ENCODE data around the gene SNX12. TPM values are rescaled to one million over a fixed set of nuclear protein-coding genes. Genes with fewer than 3 reads are reported as not detected.

Gene SNX12
- total RNA-seq, 1 experiment from 2014 or later = 48.4 TPM

GRCh38 chrX:71017396-71017939 lies 50.7 kb downstream of the SNX12 start:
- Histone ChIP-seq H3K36me3 (ENCODE audit: low read depth, low read length) (no peaks in the 10 kb centered on the region), H3K9me3 (ENCODE audit: low read length) (no peaks in the 10 kb centered on the region), H3K27ac (ENCODE audit: low read length) (no peak overlapping the region), H3K9ac (ENCODE audit: low read length) (no peak overlapping the region), H2AFZ (ENCODE audit: low read length) (no peak overlapping the region), H3K4me2 (ENCODE audit: low read length) (no peak overlapping the region), H3K79me2 (ENCODE audit: low read length) (no peaks in the 10 kb centered on the region), H3F3A (ENCODE audit: low read length, unreplicated experiment) (no peaks in the 10 kb centered on the region), H3K4me1 (ENCODE audit: insufficient read depth, low read length) (no peaks in the 10 kb centered on the region), H4K20me1 (ENCODE audit: low read length) (no peaks in the 10 kb centered on the region), H3K4me3 (ENCODE audit: low read length) (no peak overlapping the region), H3K9me2 (replicated peaks; ENCODE audit: low read length) (no peaks in the 10 kb centered on the region), H3K27me3 (ENCODE audit: low read length) (no peaks in the 10 kb centered on the region)
- intact Hi-C loops (cut with micrococcal nuclease) = no loop called here
- ChIA-PET POLR2A (ENCODE audit: unreplicated experiment) (no interaction called here), CTCF (no interaction called here)
- DNase-seq (no peak), ATAC-seq (no peak)
- no TSS peak for BruUV-seq (replicated peaks)
- no peak for TF ChIP-seq CTCF (conservative IDR thresholded peaks at IDR 0.05; ENCODE audit: low read depth, low read length)
- TF ChIP-seq EZH2 (IDR thresholded peaks at IDR 0.05; ENCODE audit: low read length, unreplicated experiment) = no peak
- no peak for TF ChIP-seq EZH2phosphoT487 (IDR thresholded peaks at IDR 0.05; ENCODE audit: borderline replicate concordance, low read length)

Other genes with a start within 250 kb of the SNX12 start
- gene TEX11, start 159.6 kb downstream of the SNX12 start, total RNA-seq (2014; rRNA removed) = not detected in 2 replicates
- not detected in 2 replicates for gene SLC7A3, start 137.2 kb downstream of the SNX12 start, total RNA-seq (2014; rRNA removed)
- 5.1 and 5.6 TPM in 2 replicates for gene FOXO4, start 27.5 kb upstream of the SNX12 start, total RNA-seq (2014; rRNA removed)
- gene CXorf65, start 38.4 kb upstream of the SNX12 start, total RNA-seq (2014; rRNA removed) = not detected in 2 replicates
- gene IL2RG, start 43.2 kb upstream of the SNX12 start, total RNA-seq (2014; rRNA removed) = not detected in 2 replicates
- 28.1 and 45.8 TPM in 2 replicates for gene MED12, start 50.3 kb upstream of the SNX12 start, total RNA-seq (2014; rRNA removed)
- gene NLGN3, start 76.5 kb upstream of the SNX12 start, total RNA-seq (2014; rRNA removed) = 0.23 and 0.29 TPM in 2 replicates
- not detected in 2 replicates for gene GJB1, start 154.9 kb upstream of the SNX12 start, total RNA-seq (2014; rRNA removed)
- gene ZMYM3, start 185.8 kb upstream of the SNX12 start, total RNA-seq (2014; rRNA removed) = 23.5 and 25.2 TPM in 2 replicates
- 514 and 631 TPM in 2 replicates for gene NONO, start 215.3 kb upstream of the SNX12 start, total RNA-seq (2014; rRNA removed)
- 0.75 and 1.7 TPM in 2 replicates for gene ITGB1BP2, start 233.4 kb upstream of the SNX12 start, total RNA-seq (2014; rRNA removed)

All from PC-3 (cell line).